Sigmoid colon (tissue), 3 donors: ENCODE data around the gene DNAJA3.

Experiments
- POLR2A ChIP-seq, 2 donors: fragments of 450-650 bp; IDR thresholded peaks; one replicate each; pipeline ENCODE4 v1.6.1; 2016; ENCODE audit warnings: antibody characterized with exemption in 2 of 2, mild to moderate bottlenecking in 2 of 2, moderate library complexity in 2 of 2
- TF ChIP-seq, protein P1 (sequence below), 4 experiments: fragments of 450-650 bp in 3 of 4; fragments of 200-600 bp in 1 of 4; IDR thresholded peaks; one replicate each; pipeline ENCODE4 v1.5.1; 2016 to 2019; ENCODE audit warnings: antibody characterized with exemption in 4 of 4, mild to moderate bottlenecking in 3 of 4, moderate library complexity in 2 of 4

DNA sequence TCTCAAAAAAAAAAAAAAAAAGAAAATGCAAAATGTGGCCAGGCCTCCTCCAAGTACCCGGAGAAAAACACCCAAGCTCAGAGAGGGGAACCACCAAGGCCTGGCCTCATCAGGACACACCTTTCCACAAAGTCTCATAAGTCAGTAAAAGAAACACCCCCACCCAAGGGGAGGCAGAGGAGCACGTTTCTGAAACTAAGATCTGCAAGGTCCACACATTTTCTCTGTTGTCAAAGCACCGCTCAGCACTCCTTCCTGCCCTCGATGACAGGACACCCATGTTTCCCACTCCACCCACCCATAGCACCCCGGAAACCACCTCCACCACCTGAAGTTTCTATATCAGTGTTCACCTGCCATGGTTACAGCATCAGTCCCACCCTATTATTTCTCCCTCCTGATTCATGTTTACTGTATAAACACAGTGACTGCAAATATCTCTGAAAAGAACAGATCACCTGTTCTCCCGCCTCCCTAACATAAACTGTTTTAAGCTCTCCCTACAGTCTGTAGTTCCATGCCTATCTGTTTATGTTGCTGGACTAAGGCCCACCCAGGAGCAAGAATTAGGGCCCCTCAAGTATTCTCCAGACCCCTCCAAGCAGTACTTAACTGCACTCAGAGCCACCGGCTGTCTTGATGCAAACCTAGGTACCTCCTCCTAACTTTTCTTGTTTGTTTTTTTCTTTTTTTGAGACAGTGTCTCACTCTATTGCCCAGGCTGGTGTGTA is 11.3 kb upstream of the DNAJA3 start:
- no peak for TF ChIP-seq POLR2A (IDR thresholded peaks at IDR 0.05)
- TF ChIP-seq, protein P1, sequence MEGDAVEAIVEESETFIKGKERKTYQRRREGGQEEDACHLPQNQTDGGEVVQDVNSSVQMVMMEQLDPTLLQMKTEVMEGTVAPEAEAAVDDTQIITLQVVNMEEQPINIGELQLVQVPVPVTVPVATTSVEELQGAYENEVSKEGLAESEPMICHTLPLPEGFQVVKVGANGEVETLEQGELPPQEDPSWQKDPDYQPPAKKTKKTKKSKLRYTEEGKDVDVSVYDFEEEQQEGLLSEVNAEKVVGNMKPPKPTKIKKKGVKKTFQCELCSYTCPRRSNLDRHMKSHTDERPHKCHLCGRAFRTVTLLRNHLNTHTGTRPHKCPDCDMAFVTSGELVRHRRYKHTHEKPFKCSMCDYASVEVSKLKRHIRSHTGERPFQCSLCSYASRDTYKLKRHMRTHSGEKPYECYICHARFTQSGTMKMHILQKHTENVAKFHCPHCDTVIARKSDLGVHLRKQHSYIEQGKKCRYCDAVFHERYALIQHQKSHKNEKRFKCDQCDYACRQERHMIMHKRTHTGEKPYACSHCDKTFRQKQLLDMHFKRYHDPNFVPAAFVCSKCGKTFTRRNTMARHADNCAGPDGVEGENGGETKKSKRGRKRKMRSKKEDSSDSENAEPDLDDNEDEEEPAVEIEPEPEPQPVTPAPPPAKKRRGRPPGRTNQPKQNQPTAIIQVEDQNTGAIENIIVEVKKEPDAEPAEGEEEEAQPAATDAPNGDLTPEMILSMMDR (IDR thresholded peaks at IDR 0.05) = no peak
